Activated B cell treated with CpG ODN at 0.5 μM for 24 hours (primary cell): ENCODE measurements around the gene KMT5B. TPM values are rescaled to one million over a fixed set of nuclear protein-coding genes. Genes with fewer than 3 reads are reported as not detected.

Source experiments
- ATAC-seq: fragments of 200-7000 bp; cut with Tn5 transposase; one replicate; pipeline ENCODE4 v1.10.0; 2021; ENCODE audit warnings: low read depth, mild to moderate bottlenecking, moderate library complexity
- CTCF ChIA-PET: fragments of 350-600 bp; sonication (Branson Sonifier 250); formaldehyde crosslinking; loops from one replicate; lab custom pipeline; 2021; ENCODE audit warnings: antibody characterized with exemption; lab: Charles Lee
- POLR2A ChIA-PET: fragments of 350-600 bp; sonication (Branson Sonifier 250); formaldehyde crosslinking; loops from one replicate; lab custom pipeline; 2021; ENCODE audit warnings: antibody characterized with exemption; lab: Charles Lee
- DNase-seq: peaks from one replicate; pipeline ENCODE4 v3.0.0; 2022
- H3K27ac Mint-ChIP-seq: one replicate; pipeline ENCODE4 v1.8.0; 2020; ENCODE audit warnings: mixed read lengths
- H3K27me3 Mint-ChIP-seq: one replicate; pipeline ENCODE4 v1.8.0; 2021; ENCODE audit warnings: mixed read lengths
- H3K36me3 Mint-ChIP-seq: one replicate; pipeline ENCODE4 v1.8.0; 2021; ENCODE audit warnings: low read depth, mixed read lengths
- H3K4me1 Mint-ChIP-seq: one replicate; pipeline ENCODE4 v1.8.0; 2021; ENCODE audit warnings: mixed read lengths
- H3K4me3 Mint-ChIP-seq: one replicate; pipeline ENCODE4 v1.8.0; 2020; ENCODE audit warnings: mild to moderate bottlenecking, mixed read lengths
- H3K9me3 Mint-ChIP-seq: one replicate; pipeline ENCODE4 v1.8.0; 2020; ENCODE audit warnings: mixed read lengths
- CTCF ChIP-seq: fragments of 200-600 bp; IDR thresholded peaks from one replicate; pipeline ENCODE4 v1.8.0; 2022; ENCODE audit warnings: antibody characterized with exemption, mild to moderate bottlenecking
- intact Hi-C: fragments of 100-400 bp; cut with micrococcal nuclease; formaldehyde crosslinking; loops from one replicate; pipeline ENCODE4 v1.15.1; 2024
- total RNA-seq: library from RNA; stranded (reverse); gene quantifications from 2 replicates; pipeline ENCODE4 v1.2.3, GENCODE V29; 2022

The KMT5B gene
- total RNA-seq, 1 donor from 2014 or later, result 68.3 TPM

GRCh38 chr11:68199295-68199987 is 13.7 kb downstream of the KMT5B start:
- ChIA-PET CTCF (no interaction called here), POLR2A (no interaction called here)
- Mint-ChIP-seq H3K27ac (no peak overlapping the region), H3K4me1 (peaks cover 85% of the 10 kb centered on the region), H3K36me3 (peaks cover 8% of the 10 kb centered on the region), H3K27me3 (no peaks in the 10 kb centered on the region), H3K9me3 (no peaks in the 10 kb centered on the region), H3K4me3 (no peak overlapping the region)
- ATAC-seq (no peak), DNase-seq (no peak)
- TF ChIP-seq CTCF, result no peak
- intact Hi-C loops, result no loop called here

DNA sequence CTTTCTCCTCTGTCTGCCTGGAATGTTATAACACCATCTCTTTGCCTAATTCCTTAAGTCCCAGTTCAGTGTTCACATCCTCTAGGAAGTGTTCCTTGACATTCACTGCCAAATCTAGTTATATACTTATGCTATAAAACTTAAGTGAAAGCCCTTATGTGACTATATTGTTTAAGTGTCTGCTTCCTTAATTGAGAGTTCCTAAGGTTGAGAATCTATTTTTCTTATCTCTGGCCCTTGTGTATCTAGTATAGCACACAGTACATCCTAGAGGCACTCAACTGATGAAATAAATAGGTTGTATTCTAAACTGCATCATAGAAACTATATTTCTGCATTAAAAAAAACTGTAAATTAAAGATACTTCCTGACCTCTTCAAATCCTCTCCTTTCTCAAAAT is 16.9 kb downstream of the KMT5B start:
- Mint-ChIP-seq H3K4me3 (no peak overlapping the region), H3K4me1 (peaks cover 83% of the 10 kb centered on the region), H3K9me3 (no peaks in the 10 kb centered on the region), H3K27me3 (no peaks in the 10 kb centered on the region), H3K27ac (no peak overlapping the region), H3K36me3 (peaks cover 8% of the 10 kb centered on the region)
- ChIA-PET CTCF (interaction anchor here (1.1 kb wide), 1 partner anchor 13 kb away, joined by 4 read pairs; no protein-coding TSS in a partner anchor), POLR2A (interaction anchor here (0.6 kb wide), 1 partner anchor 275 kb away, joined by 13 read pairs; no protein-coding TSS in a partner anchor)
- no peak for TF ChIP-seq CTCF
- ATAC-seq, result no peak
- intact Hi-C loops, result no loop called here
- no peak for DNase-seq

DNA sequence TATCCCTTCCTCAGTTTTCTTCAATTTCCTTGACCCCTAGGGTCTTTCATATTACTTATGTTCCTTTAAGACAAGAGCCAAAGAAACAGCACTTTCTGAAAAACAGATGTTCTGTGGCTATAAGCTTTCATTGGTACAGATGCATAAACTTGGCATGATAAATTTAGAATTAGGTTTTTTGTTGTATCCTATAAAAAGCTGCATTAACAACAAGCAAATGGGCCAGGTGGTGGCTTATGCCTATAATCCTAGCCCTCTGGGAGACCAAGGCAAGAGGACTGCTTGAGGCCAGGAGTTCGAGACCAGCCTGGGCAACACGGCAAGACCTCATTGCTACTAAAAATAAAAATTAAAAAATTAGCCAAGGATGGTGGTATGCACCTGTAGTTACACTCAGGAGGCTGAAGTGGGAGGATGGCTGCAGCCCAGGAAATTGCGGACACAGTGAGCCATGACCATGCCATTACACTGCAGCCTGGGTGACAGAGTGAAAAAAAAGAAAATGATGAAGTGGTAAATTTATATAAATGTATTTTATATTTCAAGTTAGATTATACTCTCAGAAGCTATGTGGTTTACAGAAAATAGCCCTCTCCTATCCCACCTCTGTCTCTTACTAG is 18.3 kb downstream of the KMT5B start:
- peaks cover 75% of the 10 kb centered on the region for H3K4me1 Mint-ChIP-seq

GRCh38 chr11:68193018-68193417 is 20.1 kb downstream of the KMT5B start:
- Mint-ChIP-seq H3K27me3 (no peaks in the 10 kb centered on the region), H3K4me1 (peaks cover 67% of the 10 kb centered on the region), H3K27ac (no peak overlapping the region), H3K36me3 (peaks cover 8% of the 10 kb centered on the region), H3K4me3 (peak overlapping the region; percentile 19), H3K9me3 (no peaks in the 10 kb centered on the region)
- CTCF ChIA-PET, result interaction anchor here (2.6 kb wide), 1 partner anchor 17 kb away, joined by 10 read pairs; no protein-coding TSS in a partner anchor
- DNase-seq (no peak), ATAC-seq (no peak)
- no peak for TF ChIP-seq CTCF
- intact Hi-C loops, result no loop called here
- POLR2A ChIA-PET, result no interaction called here

More for the DNA sequence above, 18.3 kb downstream of the KMT5B start:
- DNase-seq, result no peak
- POLR2A ChIA-PET, result no interaction called here
- Mint-ChIP-seq H3K9me3 (no peaks in the 10 kb centered on the region), H3K27ac (no peak overlapping the region), H3K27me3 (no peaks in the 10 kb centered on the region), H3K4me3 (no peak overlapping the region), H3K36me3 (peaks cover 6% of the 10 kb centered on the region)
- intact Hi-C loops, result no loop called here
- TF ChIP-seq CTCF, result no peak
- CTCF ChIA-PET, result interaction anchor here (1.0 to 2.6 kb wide), 2 partner anchors 12 to 15 kb away, joined by 3 to 10 read pairs; no protein-coding TSS in a partner anchor
- ATAC-seq, result no peak
